GM12878 (cell line): ENCODE results near the gene LRRC3. TPM values are rescaled to one million over a fixed set of nuclear protein-coding genes. Genes with fewer than 3 reads are reported as not detected.

Experiments used
- ATAC-seq: fragments of 200-7000 bp; cut with Tn5 transposase; 3 replicates; pipeline ENCODE4 v1.9.1; 2020; ENCODE audit warnings: mild to moderate bottlenecking, moderate library complexity
- BruUV-seq: library from RNA; stranded (reverse); fragments of 400-500 nt; replicated peaks from 2 replicates; lab custom pipeline; 2021; lab: Mats Ljungman, UMichigan
- CTCF ChIA-PET: fragments of 300-600 bp; sonication (Branson Sonifier 250); formaldehyde crosslinking; extraction: SDS; loops from one replicate; lab custom pipeline; 2021; ENCODE audit warnings: inconsistent platforms; lab: Yijun Ruan, JAX
- POLR2A ChIA-PET: fragments of 350-600 bp; formaldehyde crosslinking; extraction: SDS; loops from one replicate; lab custom pipeline; 2021; ENCODE audit warnings: inconsistent platforms; lab: Charles Lee
- RAD21 ChIA-PET: fragments of 300-600 bp; sonication (Branson Sonifier 250); formaldehyde crosslinking; loops from one replicate; lab custom pipeline; 2023; ENCODE audit warnings: antibody characterized with exemption; ENCODE audit not compliant: unreplicated experiment; lab: Charles Lee
- SMC1A ChIA-PET: fragments of 300-600 bp; sonication (Branson Sonifier 250); formaldehyde crosslinking; loops from one replicate; lab custom pipeline; 2023; ENCODE audit not compliant: unreplicated experiment, uncharacterized antibody; lab: Charles Lee
- DNase-seq: peaks from one replicate; pipeline ENCODE4 v3.0.0-alpha.2; 2011; ENCODE audit warnings: low read depth, low spot score
- FAIRE-seq: peaks from 3 replicates; lab custom pipeline; 2011; peaks lifted over from hg19 to GRCh38; lab: Jason Lieb, UNC
- H2AFZ ChIP-seq: 2 replicates; pipeline ENCODE4 v1.6.0; 2011; ENCODE audit warnings: low read depth, low read length, control low read depth; ENCODE audit not compliant: control insufficient read depth
- H3K27ac ChIP-seq: 2 replicates; pipeline ENCODE4 v1.5.1; 2011; ENCODE audit warnings: control low read depth; ENCODE audit not compliant: control insufficient read depth, insufficient read depth
- H3K27me3 ChIP-seq, 2 experiments: replicated peaks in 1 of 2; 2 replicates each; pipeline versions ENCODE4 v1.6.0 to v1.6.1; 2011; ENCODE audit warnings: low read length in 1 of 2; ENCODE audit not compliant: control insufficient read depth in 2 of 2, insufficient read depth in 2 of 2
- H3K36me3 ChIP-seq, 2 experiments: 2 replicates each; pipeline ENCODE4 v1.5.1; 2011; ENCODE audit warnings: low read length in 1 of 2; ENCODE audit not compliant: control insufficient read depth in 2 of 2, insufficient read depth in 2 of 2
- H3K4me1 ChIP-seq: 2 replicates; pipeline ENCODE4 v1.6.1; 2011; ENCODE audit warnings: mild to moderate bottlenecking, low read length, moderate library complexity, mixed read lengths; ENCODE audit not compliant: control insufficient read depth, insufficient read depth
- H3K4me2 ChIP-seq: 2 replicates; pipeline ENCODE4 v1.6.0; 2011; ENCODE audit warnings: control low read depth; ENCODE audit not compliant: control insufficient read depth, insufficient read depth
- H3K4me3 ChIP-seq: fragments of 200-600 bp; sonication (generic); 2 replicates; pipeline ENCODE4 v1.5.1; 2016
- H3K79me2 ChIP-seq: 2 replicates; pipeline ENCODE4 v1.6.0; 2011; ENCODE audit warnings: low read length; ENCODE audit not compliant: control insufficient read depth, insufficient read depth
- H3K9ac ChIP-seq: 2 replicates; pipeline ENCODE4 v1.8.0; 2011; ENCODE audit warnings: low read length, control low read depth, mixed read lengths; ENCODE audit not compliant: control insufficient read depth, insufficient read depth
- H3K9me3 ChIP-seq: replicated peaks from 3 replicates; pipeline ENCODE4 v1.5.1; 2011; ENCODE audit warnings: mild to moderate bottlenecking, low read length; ENCODE audit not compliant: control insufficient read depth, insufficient read depth
- H4K20me1 ChIP-seq: 2 replicates; pipeline ENCODE4 v1.6.0; 2011; ENCODE audit not compliant: control insufficient read depth, insufficient read depth
- ATF7 ChIP-seq: fragments of 450-650 bp; IDR thresholded peaks from 2 replicates; pipeline ENCODE4 v1.6.1; 2016; ENCODE audit warnings: low read depth, mild to moderate bottlenecking
- EP300 ChIP-seq, 2 experiments: fragments of 150-350 bp in 1 of 2; IDR thresholded peaks; 2 replicates each; pipeline ENCODE4 v1.6.1; 2011 to 2012; ENCODE audit warnings: low read depth in 2 of 2, low read length in 2 of 2, borderline replicate concordance in 1 of 2, improper control_type of control experiment in 1 of 2, inconsistent platforms in 1 of 2; ENCODE audit not compliant: control insufficient read depth in 1 of 2
- KAT2A ChIP-seq: conservative IDR thresholded peaks from 2 replicates; pipeline ENCODE4 v1.6.1; 2011; ENCODE audit warnings: low read depth, low read length; ENCODE audit not compliant: control insufficient read depth
- MTA2 ChIP-seq: fragments of 450-650 bp; IDR thresholded peaks from 2 replicates; pipeline ENCODE4 v1.6.1; 2016; ENCODE audit warnings: low read depth, mild to moderate bottlenecking, moderate library complexity
- MXI1 ChIP-seq: fragments of 150-350 bp; IDR thresholded peaks from 2 replicates; pipeline ENCODE4 v1.6.1; 2011; ENCODE audit warnings: low read depth, mild to moderate bottlenecking, inconsistent platforms, low read length, improper control_type of control experiment
- NR2F1 ChIP-seq: fragments of 450-650 bp; conservative IDR thresholded peaks from 2 replicates; pipeline ENCODE4 v1.6.1; 2017; ENCODE audit warnings: mild to moderate bottlenecking
- PAX5 ChIP-seq: IDR thresholded peaks from 2 replicates; pipeline ENCODE4 v1.6.1; 2011; ENCODE audit warnings: low read depth, low read length, borderline replicate concordance
- PML ChIP-seq: IDR thresholded peaks from 2 replicates; pipeline ENCODE4 v1.6.1; 2012; ENCODE audit warnings: low read length, inconsistent platforms
- RAD21 ChIP-seq: IDR thresholded peaks from 2 replicates; pipeline ENCODE4 v1.6.1; 2011; ENCODE audit warnings: mild to moderate bottlenecking, low read depth, low read length, moderate library complexity; ENCODE audit not compliant: insufficient read depth
- RCOR1 ChIP-seq: conservative IDR thresholded peaks from 2 replicates; pipeline ENCODE4 v1.6.1; 2012; ENCODE audit warnings: low read depth, low read length, improper control_type of control experiment
- RUNX3 ChIP-seq: IDR thresholded peaks from 2 replicates; pipeline ENCODE4 v1.6.1; 2012; ENCODE audit warnings: low read length, inconsistent platforms
- SREBF1 ChIP-seq: IDR thresholded peaks from 2 replicates; pipeline ENCODE4 v1.6.1; 2012; ENCODE audit warnings: mild to moderate bottlenecking, low read length
- ZBED1 ChIP-seq: IDR thresholded peaks from 2 replicates; pipeline ENCODE4 v1.6.1; 2016; ENCODE audit warnings: borderline replicate concordance
- ZNF622 ChIP-seq: fragments of 450-650 bp; IDR thresholded peaks from 2 replicates; pipeline ENCODE4 v1.6.1; 2017; ENCODE audit warnings: mild to moderate bottlenecking, inconsistent platforms
- ZSCAN29 ChIP-seq: fragments of 450-650 bp; IDR thresholded peaks from 2 replicates; pipeline ENCODE4 v1.6.1; 2017; ENCODE audit warnings: mild to moderate bottlenecking, moderate library complexity
- WGBS: methylation state at CpG from one replicate; pipeline ENCODE4 v1.1.6; 2016; ENCODE audit warnings: low lambda C conversion rate; ENCODE audit not compliant: insufficient replicate concordance, insufficient coverage; ENCODE audit errors: missing lambda C conversion rate; 5-methylcytosine and 5-hydroxymethylcytosine counted together
- in situ Hi-C: fragments of 300-500 bp; cut with MboI; formaldehyde crosslinking; loops from 9 replicates; pipeline ENCODE4 v1.14.3; 2018; ENCODE audit warnings: mixed read lengths
- intact Hi-C: fragments of 100-400 bp; cut with micrococcal nuclease; formaldehyde crosslinking; loops from one replicate; pipeline ENCODE4 v1.14.2; 2022; ENCODE audit not compliant: unreplicated experiment
- polyA plus RNA-seq, 11 experiments: library from polyadenylated mRNA; depleted of rRNA in 4 of 11; unstranded in 6 of 11; stranded (reverse) in 5 of 11; fragments of >200 nt; fragmentation: Nextera tagmentation in 4 of 11; fragmentation: Illumina TruSeq in 1 of 11; extraction: Ambion mirVana in 4 of 11; extraction: Trizol in 1 of 11; gene quantifications; 1 replicate in 1 of 11; 2 replicates in 10 of 11; pipeline versions ENCODE4 v1.2.1 to v1.2.3, GENCODE V29; 2011 to 2016; ENCODE audit warnings: inconsistent platforms in 2 of 11, missing spikeins in 2 of 11, low read depth in 1 of 11
- total RNA-seq, 4 experiments: library from RNA; depleted of rRNA in 3 of 4; stranded (reverse); fragments of >200 nt in 3 of 4; fragmentation: Illumina TruSeq in 1 of 4; extraction: Trizol in 1 of 4; gene quantifications; 2 replicates each; pipeline versions ENCODE4 v1.2.1 to v1.2.3, GENCODE V29; 2013 to 2021
- TF ChIP-seq, protein P1 (sequence below): IDR thresholded peaks from 2 replicates; pipeline ENCODE4 v1.6.1; 2012; ENCODE audit warnings: low read length, inconsistent platforms

Gene LRRC3
- total and polyA plus RNA-seq, 10 of the 15 experiments (the other 5 are each of a cell fraction or from before 2014, with no cell fraction given) = 0.02 to 0.31 (median 0.09) TPM; not detected in 1

DNA sequence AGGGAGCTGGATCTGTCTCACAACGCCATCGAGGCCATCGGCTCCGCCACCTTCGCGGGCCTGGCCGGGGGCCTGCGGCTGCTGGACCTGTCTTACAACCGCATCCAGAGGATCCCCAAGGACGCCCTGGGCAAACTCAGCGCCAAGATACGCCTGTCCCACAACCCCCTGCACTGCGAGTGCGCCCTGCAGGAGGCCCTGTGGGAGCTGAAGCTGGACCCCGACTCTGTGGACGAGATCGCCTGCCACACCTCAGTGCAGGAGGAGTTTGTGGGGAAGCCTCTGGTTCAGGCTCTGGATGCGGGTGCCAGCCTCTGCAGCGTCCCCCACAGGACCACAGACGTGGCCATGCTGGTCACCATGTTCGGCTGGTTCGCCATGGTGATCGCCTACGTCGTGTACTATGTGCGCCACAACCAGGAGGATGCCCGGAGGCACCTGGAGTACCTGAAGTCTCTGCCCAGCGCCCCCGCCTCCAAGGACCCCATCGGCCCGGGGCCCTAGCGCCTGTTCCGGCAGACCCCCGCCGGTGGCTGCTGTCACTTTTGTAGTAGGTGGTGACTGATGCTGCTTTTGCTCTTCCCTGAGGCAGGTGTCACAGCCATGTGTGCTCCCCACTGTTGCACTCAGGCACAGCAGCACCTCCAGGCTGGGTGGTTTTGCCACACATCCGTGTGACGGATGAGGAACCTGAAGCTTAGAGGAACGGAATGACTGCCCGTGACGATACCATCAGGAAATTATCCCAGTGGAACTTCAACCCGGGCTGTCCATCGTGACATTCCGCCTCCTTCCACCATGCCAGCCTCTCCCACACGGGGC, 1.8 kb downstream of the LRRC3 start:
- ATAC-seq (no peak), DNase-seq (no peak), FAIRE-seq (no peak)
- 92% methylated on average over 39 of the region's 44 CpGs for WGBS
- Histone ChIP-seq H3K9ac (no peak overlapping the region), H3K36me3 (no peaks in the 10 kb centered on the region), H4K20me1 (no peaks in the 10 kb centered on the region), H3K9me3 (no peaks in the 10 kb centered on the region; the same call in 2 of the 3 replicates), H3K4me3 (no peak overlapping the region), H3K27ac (no peak overlapping the region), H3K4me1 (no peaks in the 10 kb centered on the region), H3K4me2 (no peak overlapping the region), H3K79me2 (no peaks in the 10 kb centered on the region), H3K27me3 (no peaks in the 10 kb centered on the region), H2AFZ (no peak overlapping the region)
- TF ChIP-seq ZBED1 (no peak), ZSCAN29 (no peak), MTA2 (no peak), RUNX3 (no peak), ZNF622 (no peak), RAD21 (no peak), RCOR1 (no peak), KAT2A (no peak), SREBF1 (no peak), PAX5 (no peak), PML (no peak), ATF7 (no peak), MXI1 (no peak), EP300 (IDR thresholded peaks at IDR 0.05; ENCODE audit: borderline replicate concordance in 1 of 2, control insufficient read depth in 1 of 2, low read depth in 2 of 2, low read length in 2 of 2) (no peak), NR2F1 (no peak)
- TF ChIP-seq, protein P1, sequence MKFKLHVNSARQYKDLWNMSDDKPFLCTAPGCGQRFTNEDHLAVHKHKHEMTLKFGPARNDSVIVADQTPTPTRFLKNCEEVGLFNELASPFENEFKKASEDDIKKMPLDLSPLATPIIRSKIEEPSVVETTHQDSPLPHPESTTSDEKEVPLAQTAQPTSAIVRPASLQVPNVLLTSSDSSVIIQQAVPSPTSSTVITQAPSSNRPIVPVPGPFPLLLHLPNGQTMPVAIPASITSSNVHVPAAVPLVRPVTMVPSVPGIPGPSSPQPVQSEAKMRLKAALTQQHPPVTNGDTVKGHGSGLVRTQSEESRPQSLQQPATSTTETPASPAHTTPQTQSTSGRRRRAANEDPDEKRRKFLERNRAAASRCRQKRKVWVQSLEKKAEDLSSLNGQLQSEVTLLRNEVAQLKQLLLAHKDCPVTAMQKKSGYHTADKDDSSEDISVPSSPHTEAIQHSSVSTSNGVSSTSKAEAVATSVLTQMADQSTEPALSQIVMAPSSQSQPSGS = no peak
- in situ Hi-C loops (no loop called here), intact Hi-C loops (no loop called here)
- ChIA-PET POLR2A (no interaction called here), RAD21 (no interaction called here), SMC1A (no interaction called here), CTCF (no interaction called here)
- no TSS peak for BruUV-seq
